Endodermal cell (in vitro differentiated cells): ENCODE results near the gene AHDC1. TPM values are rescaled to one million over a fixed set of nuclear protein-coding genes. Genes with fewer than 3 reads are reported as not detected.
A peak's percentile ranks its signal among the peaks of the same experiment; 100 is the strongest.
"Not testable (repeated sequence)": the region's sequence is repeated elsewhere in the genome, so short reads cannot be mapped to it uniquely, and the experiment has no call there.

Source experiments
- DNase-seq: peaks from one replicate; pipeline ENCODE4 v3.0.0-alpha.2; 2017
- H3K27ac ChIP-seq: 2 replicates; pipeline ENCODE4 v1.5.1; 2013; ENCODE audit warnings: mild to moderate bottlenecking, low read depth, low read length, moderate library complexity
- H3K27me3 ChIP-seq: 2 replicates; pipeline ENCODE4 v1.6.1; 2013; ENCODE audit warnings: mild to moderate bottlenecking, low read length, moderate library complexity; ENCODE audit not compliant: insufficient read depth, control insufficient read depth, poor library complexity, severe bottlenecking
- H3K36me3 ChIP-seq: 2 replicates; pipeline ENCODE4 v1.7.0; 2013; ENCODE audit warnings: mild to moderate bottlenecking, low read length, moderate library complexity; ENCODE audit not compliant: control insufficient read depth, insufficient read depth
- H3K4me1 ChIP-seq: one replicate; pipeline ENCODE4 v1.7.0; 2013; ENCODE audit warnings: low read length; ENCODE audit not compliant: control insufficient read depth, insufficient read depth
- H3K4me3 ChIP-seq: 2 replicates; pipeline ENCODE4 v1.5.1; 2013; ENCODE audit warnings: mild to moderate bottlenecking, low read length, moderate library complexity
- H3K9ac ChIP-seq: 2 replicates; pipeline ENCODE4 v1.6.1; 2013; ENCODE audit warnings: mild to moderate bottlenecking, low read length, moderate library complexity; ENCODE audit not compliant: poor library complexity, severe bottlenecking; ENCODE audit errors: extremely low read depth
- H3K9me3 ChIP-seq: 2 replicates; pipeline ENCODE4 v1.6.1; 2013; ENCODE audit warnings: mild to moderate bottlenecking, low read length, moderate library complexity; ENCODE audit not compliant: control insufficient read depth
- H3K27ac Mint-ChIP-seq: 2 replicates; pipeline ENCODE4 v1.8.0; 2020; ENCODE audit warnings: mixed read lengths
- H3K27me3 Mint-ChIP-seq: 2 replicates; pipeline ENCODE4 v1.8.0; 2021; ENCODE audit warnings: mild to moderate bottlenecking, mixed read lengths; ENCODE audit not compliant: insufficient read depth
- H3K36me3 Mint-ChIP-seq: 2 replicates; pipeline ENCODE4 v1.8.0; 2020; ENCODE audit warnings: low read depth, mixed read lengths
- H3K4me1 Mint-ChIP-seq: 2 replicates; pipeline ENCODE4 v1.8.0; 2020; ENCODE audit warnings: mixed read lengths
- H3K4me3 Mint-ChIP-seq: 2 replicates; pipeline ENCODE4 v1.8.0; 2020; ENCODE audit warnings: mild to moderate bottlenecking, moderate library complexity, mixed read lengths
- H3K9me3 Mint-ChIP-seq: 2 replicates; pipeline ENCODE4 v1.8.0; 2020; ENCODE audit warnings: mild to moderate bottlenecking, mixed read lengths
- WGBS, 2 experiments: methylation state at CpG; one replicate each; pipeline versions ENCODE4 v1.1.5 to v1.1.7; 2013; ENCODE audit warnings: missing lambda C conversion rate in 2 of 2, mixed read lengths in 1 of 2; ENCODE audit not compliant: insufficient coverage in 1 of 2, insufficient read length in 1 of 2; 5-methylcytosine and 5-hydroxymethylcytosine counted together
- total RNA-seq, 2 donors: library from RNA; stranded (reverse); fragmentation: NEBNext Ultra II Directional in 1 of 2; extraction: Animal tissue kit (Norgen Biotek cat#: 25700) in 1 of 2; gene quantifications; 2 replicates in 1 of 2; 3 replicates in 1 of 2; pipeline ENCODE4 v1.2.1, GENCODE V29; 2021
- TF ChIP-seq, protein P1 (sequence below): fragments of 200-600 bp; sonication (generic); conservative IDR thresholded peaks from 2 replicates; pipeline ENCODE4 v1.5.0; 2021; ENCODE audit warnings: antibody characterized with exemption, mild to moderate bottlenecking

AHDC1 gene
- total RNA-seq, 2 donors from 2014 or later, result 39.3 to 41.2 TPM

DNA sequence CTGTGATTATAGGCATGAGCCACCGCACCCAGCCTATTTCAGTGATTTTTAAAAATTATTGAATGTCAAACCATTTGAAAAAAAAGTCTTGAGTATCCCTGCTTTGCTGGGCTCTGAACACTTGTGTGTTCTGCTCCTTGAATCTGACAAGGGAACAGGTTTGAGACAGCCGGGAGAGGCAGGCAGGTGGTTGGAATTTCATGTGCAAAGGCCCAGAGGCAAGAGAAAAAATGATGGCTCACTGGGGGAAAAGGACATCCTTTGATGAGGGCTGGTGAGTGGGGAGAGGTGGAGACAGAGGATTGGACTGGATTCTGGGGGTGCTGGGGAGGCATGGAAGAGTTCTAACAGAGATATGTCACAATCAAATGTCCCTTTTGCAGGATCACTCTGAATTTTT, 100.9 kb downstream of the AHDC1 start:
- no peaks in the 10 kb centered on the region for H3K27me3 ChIP-seq
- H3K27ac Mint-ChIP-seq, result peak overlapping the region; percentile 58

DNA sequence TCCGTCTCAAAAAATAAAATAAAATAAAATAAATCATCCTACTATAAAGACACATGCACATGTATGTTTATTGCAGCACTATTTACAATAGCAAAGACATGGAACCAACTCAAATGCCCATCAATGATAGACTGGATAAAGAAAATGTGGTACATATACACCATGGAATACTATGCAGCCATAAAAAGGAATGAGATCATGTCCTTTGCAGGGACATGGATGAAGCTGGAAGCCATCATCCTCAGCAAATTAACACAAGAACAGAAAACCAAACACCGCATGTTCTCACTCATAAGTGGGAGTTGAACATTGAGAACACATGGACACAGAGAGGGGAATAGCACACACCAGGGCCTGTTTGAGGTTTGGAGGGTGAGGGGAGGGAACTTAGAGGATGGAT, 102.8 kb downstream of the AHDC1 start:
- not testable (repeated sequence) for H3K27ac ChIP-seq, H3K27me3 Mint-ChIP-seq, H3K9me3 Mint-ChIP-seq, H3K36me3 ChIP-seq, H3K4me1 ChIP-seq, H3K4me3 ChIP-seq, H3K36me3 Mint-ChIP-seq, H3K9me3 ChIP-seq, H3K27ac Mint-ChIP-seq, H3K27me3 ChIP-seq, DNase-seq, H3K4me3 Mint-ChIP-seq, H3K9ac ChIP-seq
- WGBS, 2 experiments, result 95 to 100% methylated on average over 1 to 2 of the region's 2 CpGs
- peaks cover 16% of the 10 kb centered on the region for H3K4me1 Mint-ChIP-seq

More for the DNA sequence above, 100.9 kb downstream of the AHDC1 start:
- H3K4me3 Mint-ChIP-seq, result no peak overlapping the region
- H3K9me3 ChIP-seq, result no peaks in the 10 kb centered on the region
- H3K9me3 Mint-ChIP-seq, result no peaks in the 10 kb centered on the region
- H3K4me1 Mint-ChIP-seq, result peaks cover 9% of the 10 kb centered on the region
- TF ChIP-seq, protein P1, sequence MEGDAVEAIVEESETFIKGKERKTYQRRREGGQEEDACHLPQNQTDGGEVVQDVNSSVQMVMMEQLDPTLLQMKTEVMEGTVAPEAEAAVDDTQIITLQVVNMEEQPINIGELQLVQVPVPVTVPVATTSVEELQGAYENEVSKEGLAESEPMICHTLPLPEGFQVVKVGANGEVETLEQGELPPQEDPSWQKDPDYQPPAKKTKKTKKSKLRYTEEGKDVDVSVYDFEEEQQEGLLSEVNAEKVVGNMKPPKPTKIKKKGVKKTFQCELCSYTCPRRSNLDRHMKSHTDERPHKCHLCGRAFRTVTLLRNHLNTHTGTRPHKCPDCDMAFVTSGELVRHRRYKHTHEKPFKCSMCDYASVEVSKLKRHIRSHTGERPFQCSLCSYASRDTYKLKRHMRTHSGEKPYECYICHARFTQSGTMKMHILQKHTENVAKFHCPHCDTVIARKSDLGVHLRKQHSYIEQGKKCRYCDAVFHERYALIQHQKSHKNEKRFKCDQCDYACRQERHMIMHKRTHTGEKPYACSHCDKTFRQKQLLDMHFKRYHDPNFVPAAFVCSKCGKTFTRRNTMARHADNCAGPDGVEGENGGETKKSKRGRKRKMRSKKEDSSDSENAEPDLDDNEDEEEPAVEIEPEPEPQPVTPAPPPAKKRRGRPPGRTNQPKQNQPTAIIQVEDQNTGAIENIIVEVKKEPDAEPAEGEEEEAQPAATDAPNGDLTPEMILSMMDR, result no peak
- H3K36me3 ChIP-seq, result no peaks in the 10 kb centered on the region
- H3K9ac ChIP-seq, result no peak overlapping the region
- WGBS, 2 experiments, result 98 to 100% methylated on average over 2 of the region's 2 CpGs
- H3K27ac ChIP-seq, result no peak overlapping the region
- H3K4me1 ChIP-seq, result peaks cover 6% of the 10 kb centered on the region
- no peaks in the 10 kb centered on the region for H3K27me3 Mint-ChIP-seq
- no peak for DNase-seq
- H3K4me3 ChIP-seq, result no peak overlapping the region
- no peaks in the 10 kb centered on the region for H3K36me3 Mint-ChIP-seq

DNA sequence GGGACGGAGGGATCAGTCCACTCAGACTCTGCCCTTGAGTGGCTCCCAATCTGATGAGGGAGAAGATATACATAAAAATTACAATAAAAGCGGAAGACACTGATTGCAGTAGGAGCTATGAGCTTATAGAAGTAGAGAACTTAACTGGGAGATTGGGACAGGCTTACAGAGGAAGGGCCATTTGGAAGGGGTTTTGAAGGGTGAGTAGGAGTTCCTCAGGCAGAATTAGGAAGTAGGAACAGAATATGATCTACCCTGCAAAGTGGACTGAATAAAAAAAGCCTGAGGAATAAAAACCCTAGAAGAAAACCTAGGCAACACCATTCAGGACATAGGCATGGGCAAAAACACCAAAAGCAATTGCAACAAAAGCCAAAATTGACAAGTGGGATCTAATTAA, 104.8 kb downstream of the AHDC1 start:
- H3K4me3 Mint-ChIP-seq, result no peak overlapping the region
- Histone ChIP-seq H3K36me3 (no peaks in the 10 kb centered on the region), H3K4me1 (peaks cover 4% of the 10 kb centered on the region), H3K9ac (no peak overlapping the region), H3K27ac (no peak overlapping the region), H3K27me3 (no peaks in the 10 kb centered on the region), H3K4me3 (no peak overlapping the region), H3K9me3 (no peaks in the 10 kb centered on the region)
- TF ChIP-seq, protein P1, result no peak
- WGBS, 2 experiments, result 100% methylated on average over 2 of the region's 2 CpGs
- no peak overlapping the region for H3K27ac Mint-ChIP-seq
- DNase-seq, result no peak
- H3K4me1 Mint-ChIP-seq, result peaks cover 13% of the 10 kb centered on the region
- H3K9me3 Mint-ChIP-seq, result no peaks in the 10 kb centered on the region
- no peaks in the 10 kb centered on the region for H3K27me3 Mint-ChIP-seq
- H3K36me3 Mint-ChIP-seq, result no peaks in the 10 kb centered on the region

DNA sequence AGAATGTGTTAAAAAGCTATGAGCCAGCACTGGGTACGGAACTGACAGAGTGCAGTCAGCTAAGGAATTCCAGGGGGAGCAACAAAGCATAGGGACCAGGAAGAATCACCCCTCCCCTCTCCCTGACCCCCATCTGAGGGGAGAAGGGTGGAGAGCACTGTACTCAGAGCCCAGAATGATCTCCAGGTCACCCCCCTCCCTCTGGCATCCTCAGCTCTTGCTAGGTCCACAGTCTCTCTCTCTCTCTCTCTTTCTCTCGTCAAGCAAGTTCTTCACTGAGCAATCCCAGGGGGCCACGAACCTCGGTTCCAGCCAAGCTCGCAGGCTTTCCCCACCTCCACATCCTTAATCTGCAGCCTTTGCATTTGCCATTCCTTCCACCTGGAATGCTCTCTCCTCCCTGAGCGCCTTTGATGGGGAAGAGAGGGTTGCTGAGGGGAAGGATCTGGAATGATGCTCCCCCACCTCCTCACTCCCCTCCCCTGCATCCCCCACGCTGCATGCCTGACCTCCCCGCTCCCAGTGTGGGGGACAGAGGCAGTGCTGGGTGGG, 107.3 kb downstream of the AHDC1 start:
- DNase-seq, result peak; percentile 93
- Mint-ChIP-seq H3K4me1 (peaks cover 7% of the 10 kb centered on the region), H3K4me3 (peak overlapping the region; percentile 37), H3K9me3 (no peaks in the 10 kb centered on the region), H3K27me3 (no peaks in the 10 kb centered on the region), H3K27ac (peak overlapping the region; percentile 90), H3K36me3 (no peaks in the 10 kb centered on the region)
- no peak overlapping the region for H3K9ac ChIP-seq
- H3K36me3 ChIP-seq, result no peaks in the 10 kb centered on the region
- H3K4me3 ChIP-seq, result no peak overlapping the region
- no peaks in the 10 kb centered on the region for H3K4me1 ChIP-seq
- TF ChIP-seq, protein P1, result peak; percentile 81
- H3K9me3 ChIP-seq, result no peaks in the 10 kb centered on the region
- WGBS, 2 experiments, result 31% methylated on average over 5 of the region's 8 CpGs; no CpG with 5 or more reads in 1 of the 2 experiments
- no peaks in the 10 kb centered on the region for H3K27me3 ChIP-seq
- peak overlapping the region; percentile 41 for H3K27ac ChIP-seq
